ENCODE measurements around the gene STAB2.

DNA sequence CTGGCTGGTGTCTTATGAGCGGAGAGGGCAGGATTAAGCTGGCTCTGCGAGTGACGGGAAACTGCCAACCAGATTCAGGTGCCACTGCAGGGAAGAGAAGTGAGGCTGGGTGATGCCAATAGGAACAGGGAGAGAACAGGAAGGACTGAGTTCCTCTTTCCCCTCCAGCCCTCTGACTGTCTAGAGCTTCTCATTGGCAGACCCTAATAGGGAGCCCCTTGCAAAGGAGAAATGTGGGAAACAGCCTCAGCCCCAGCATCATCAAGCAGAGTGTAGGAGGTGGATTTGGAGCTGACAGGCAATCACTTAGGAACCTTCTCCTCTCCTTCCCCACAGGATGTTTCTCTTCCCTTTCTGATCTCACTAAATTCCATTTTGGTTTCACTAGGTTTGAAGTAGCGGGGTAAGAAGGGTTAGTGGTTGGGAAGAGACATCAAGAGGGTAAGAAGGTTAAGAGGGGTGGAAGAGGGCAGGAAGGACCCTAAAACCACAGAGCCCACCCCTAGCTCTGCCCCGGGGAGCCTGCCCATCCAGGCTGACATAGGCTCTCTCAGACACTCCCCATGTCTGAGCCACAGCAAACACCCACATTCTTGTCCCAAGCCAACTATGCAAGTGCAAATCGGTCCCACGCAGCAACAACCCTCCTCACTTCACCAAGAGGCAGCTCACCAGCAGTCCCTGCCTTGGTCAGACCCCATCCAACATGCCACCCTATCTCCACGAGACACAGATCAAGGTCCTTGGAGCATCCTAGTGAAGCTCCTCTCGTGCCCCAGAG is 111.1 kb downstream of the STAB2 start:
- TF ChIP-seq, protein P1, sequence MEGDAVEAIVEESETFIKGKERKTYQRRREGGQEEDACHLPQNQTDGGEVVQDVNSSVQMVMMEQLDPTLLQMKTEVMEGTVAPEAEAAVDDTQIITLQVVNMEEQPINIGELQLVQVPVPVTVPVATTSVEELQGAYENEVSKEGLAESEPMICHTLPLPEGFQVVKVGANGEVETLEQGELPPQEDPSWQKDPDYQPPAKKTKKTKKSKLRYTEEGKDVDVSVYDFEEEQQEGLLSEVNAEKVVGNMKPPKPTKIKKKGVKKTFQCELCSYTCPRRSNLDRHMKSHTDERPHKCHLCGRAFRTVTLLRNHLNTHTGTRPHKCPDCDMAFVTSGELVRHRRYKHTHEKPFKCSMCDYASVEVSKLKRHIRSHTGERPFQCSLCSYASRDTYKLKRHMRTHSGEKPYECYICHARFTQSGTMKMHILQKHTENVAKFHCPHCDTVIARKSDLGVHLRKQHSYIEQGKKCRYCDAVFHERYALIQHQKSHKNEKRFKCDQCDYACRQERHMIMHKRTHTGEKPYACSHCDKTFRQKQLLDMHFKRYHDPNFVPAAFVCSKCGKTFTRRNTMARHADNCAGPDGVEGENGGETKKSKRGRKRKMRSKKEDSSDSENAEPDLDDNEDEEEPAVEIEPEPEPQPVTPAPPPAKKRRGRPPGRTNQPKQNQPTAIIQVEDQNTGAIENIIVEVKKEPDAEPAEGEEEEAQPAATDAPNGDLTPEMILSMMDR (IDR thresholded peaks at IDR 0.05) = no peak
- TF ChIP-seq EZH2 (IDR thresholded peaks at IDR 0.05) = no peak

Measured in neural progenitor cell (in vitro differentiated cells).